Activated CD4-positive, alpha-beta T cell treated with anti-CD3 and anti-CD28 coated beads for 48 hours (primary cell): Measurements from ENCODE around the gene APMAP.

Experiments
- DNase-seq: peaks from one replicate; pipeline ENCODE4 v3.0.0-alpha.2; 2020

APMAP gene

DNA sequence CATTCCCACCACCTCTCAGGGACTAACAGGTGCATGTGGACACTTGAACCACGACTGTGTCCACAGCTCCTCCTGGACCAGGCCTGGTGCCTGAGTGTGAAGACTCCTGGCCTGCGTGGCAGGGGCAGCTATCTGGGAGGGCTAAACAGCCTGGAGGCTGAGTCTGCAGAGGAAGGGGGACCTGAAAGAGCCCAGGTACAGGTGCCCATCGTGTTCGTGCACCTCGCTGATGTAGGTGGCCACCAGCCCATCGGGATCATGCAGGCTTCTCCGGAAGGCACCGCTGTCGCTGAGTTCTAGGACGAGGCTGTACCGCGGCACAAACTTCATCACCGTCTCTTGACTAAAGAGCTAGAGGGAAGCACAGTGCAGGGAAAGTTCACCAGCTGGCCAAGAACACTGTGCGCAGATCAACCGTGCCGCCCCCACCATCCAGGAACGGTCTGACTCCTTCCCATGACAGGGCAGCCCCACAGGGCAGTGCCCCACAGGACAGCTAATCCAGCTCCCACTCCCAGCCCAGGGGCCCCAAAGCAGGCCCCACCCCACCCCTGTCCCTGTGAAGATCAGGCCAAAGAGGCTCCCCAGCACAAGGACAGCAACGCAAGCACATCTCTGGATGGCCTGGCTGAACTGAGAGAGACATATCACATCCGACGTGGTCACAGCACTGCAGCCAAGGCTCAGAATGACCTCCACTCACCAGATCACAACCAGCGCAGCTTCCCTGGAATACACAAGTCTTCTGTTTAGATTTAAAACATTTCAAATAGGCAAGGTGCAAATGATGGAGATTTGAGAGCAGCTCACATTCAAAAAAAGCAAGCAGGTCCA is 28.7 kb downstream of the APMAP start:
- DNase-seq, result no peak

DNA sequence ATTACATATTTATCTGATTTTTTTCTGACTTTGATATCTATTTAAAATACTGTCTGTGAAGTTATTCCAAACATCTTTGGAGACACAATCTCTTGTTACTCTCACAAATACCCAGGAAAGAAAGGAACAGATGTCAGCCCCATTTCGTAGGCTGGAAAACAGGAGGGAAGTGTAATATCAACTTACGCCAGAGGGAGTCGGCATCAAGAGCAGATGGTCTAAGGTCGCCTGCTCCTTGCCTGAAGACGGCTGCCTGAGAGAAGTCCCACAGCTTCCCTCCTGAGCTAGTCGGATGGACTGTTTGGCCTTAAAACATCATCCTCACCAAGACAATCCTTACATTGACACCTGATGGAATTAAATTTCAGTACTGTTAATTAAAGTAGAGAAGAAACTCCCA is 30.0 kb downstream of the APMAP start:
- DNase-seq, result no peak

DNA sequence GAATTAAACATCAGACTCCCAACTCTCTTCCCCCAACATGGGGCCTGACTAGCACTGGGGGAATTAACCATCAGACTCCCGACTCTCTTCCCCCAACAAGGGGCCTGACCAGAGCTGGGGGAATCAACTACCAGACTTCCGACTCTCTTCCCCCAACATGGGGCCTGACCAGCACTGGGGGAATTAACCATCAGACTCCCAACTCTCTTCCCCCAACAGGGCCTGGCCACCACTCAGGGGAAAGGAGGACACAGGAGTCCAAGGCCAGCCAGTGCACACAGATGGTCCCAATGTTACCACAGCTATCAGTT is 30.4 kb downstream of the APMAP start:
- DNase-seq, result no peak

DNA sequence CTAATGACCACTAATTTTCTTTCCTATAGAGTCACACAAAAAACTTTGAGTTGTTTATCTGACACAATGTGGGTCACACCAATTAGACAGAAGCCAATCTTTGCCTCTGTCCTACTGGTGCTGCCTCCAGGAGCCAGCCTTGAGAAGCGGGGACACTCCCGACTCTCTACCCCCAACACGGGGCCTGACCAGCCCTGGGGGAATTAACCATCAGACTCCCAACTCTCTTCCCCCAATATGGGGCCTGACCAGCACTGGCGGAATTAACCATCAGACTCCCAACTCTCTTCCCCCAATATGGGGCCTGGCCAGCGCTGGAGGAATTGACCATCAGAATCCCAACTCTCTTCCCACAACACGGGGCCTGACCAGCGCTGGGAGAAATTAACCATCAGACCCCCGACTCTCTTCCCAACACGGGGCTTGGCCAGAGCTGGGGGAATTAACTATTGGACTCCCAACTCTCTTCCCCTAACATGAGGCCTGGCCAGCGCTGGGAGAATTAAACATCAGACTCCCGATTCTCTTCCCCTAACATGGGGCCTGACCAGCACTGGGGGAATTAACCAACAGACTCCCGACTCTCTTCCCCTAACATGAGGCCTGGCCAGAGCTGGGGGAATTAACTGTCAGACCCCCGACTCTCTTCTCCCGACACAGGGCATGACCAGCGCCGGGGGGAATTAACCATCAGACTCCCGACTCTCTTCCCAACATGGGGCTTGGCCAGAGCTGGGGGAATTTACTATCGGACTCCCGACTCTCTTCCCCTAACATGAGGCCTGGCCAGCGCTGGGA is 31.0 kb downstream of the APMAP start:
- DNase-seq, result no peak

DNA sequence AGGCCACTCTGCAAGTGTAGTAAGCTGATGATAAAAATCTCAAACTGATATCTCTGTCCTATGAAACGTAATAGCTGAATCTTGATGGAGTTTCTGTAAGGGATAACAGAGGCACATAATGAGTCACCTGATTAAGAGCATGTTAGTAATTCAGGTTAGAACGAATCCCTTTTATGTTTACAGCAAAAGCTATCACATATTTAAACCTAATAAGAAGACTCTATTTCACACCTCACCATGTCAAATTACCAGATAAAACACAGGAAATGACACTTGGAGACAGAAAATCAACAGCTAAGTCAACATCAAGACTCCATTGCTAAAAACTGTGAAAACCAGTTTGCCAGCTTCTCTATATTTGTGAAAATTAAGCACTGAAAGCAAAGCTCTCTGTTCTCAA is 31.7 kb downstream of the APMAP start:
- DNase-seq, result no peak

DNA sequence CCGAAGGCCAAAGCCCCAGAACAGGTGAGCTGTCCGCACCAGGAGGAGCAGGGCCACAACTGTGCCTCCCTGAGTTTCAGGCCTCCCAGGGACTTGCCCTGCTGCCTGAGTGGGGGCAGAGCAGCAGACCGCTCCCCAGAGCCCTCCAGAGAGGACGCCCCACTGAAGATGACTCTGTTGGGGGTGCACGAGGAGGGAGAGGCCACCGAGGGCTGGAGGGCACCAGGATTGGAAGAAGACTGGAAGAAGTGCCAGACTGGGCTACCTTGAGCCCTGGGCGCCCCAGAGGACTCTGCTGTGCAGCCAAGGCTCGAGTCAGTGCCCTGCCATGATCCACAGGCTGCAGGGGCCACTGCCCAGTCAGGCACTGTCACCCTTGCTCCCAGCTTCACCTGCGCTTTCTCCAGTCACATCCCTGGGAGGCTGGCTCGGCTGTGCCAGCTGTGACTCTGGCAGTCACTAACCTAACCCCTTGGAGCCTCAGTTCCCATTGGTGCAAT is 32.2 kb downstream of the APMAP start:
- no peak for DNase-seq

DNA sequence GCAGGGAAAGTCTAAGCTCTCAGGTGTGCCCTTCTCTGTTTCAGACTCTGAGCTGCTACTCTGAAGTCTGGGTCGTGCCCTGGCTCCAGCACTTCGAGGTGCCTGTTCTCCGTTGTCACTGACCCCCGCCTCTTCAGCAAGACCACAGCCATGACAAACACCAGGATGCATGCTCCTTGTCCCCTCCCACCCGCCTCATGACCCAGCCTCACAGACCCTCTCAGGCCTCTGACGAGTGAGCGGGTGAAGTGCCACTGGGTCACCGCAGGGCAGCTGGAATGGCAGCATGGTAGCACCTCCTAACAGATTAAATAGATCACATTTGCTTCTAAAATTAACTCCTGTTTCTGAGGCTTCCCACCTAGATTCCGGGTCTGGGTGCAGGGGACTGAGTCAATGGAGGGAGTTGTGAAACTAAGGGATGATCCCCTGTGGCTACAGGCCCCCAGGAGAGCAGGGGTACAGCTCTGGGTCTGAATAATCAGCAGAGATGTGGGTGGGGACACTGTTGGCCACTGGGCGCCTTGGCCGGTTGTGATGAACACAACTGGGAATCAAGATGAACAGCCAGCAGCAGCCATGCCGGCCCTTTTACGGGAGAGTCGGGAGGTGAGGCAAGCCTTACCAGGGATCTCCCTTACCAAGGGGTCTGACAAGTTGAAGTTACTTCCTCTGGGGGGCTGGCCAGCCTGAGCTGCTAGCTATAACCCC is 32.8 kb downstream of the APMAP start:
- DNase-seq, result no peak

DNA sequence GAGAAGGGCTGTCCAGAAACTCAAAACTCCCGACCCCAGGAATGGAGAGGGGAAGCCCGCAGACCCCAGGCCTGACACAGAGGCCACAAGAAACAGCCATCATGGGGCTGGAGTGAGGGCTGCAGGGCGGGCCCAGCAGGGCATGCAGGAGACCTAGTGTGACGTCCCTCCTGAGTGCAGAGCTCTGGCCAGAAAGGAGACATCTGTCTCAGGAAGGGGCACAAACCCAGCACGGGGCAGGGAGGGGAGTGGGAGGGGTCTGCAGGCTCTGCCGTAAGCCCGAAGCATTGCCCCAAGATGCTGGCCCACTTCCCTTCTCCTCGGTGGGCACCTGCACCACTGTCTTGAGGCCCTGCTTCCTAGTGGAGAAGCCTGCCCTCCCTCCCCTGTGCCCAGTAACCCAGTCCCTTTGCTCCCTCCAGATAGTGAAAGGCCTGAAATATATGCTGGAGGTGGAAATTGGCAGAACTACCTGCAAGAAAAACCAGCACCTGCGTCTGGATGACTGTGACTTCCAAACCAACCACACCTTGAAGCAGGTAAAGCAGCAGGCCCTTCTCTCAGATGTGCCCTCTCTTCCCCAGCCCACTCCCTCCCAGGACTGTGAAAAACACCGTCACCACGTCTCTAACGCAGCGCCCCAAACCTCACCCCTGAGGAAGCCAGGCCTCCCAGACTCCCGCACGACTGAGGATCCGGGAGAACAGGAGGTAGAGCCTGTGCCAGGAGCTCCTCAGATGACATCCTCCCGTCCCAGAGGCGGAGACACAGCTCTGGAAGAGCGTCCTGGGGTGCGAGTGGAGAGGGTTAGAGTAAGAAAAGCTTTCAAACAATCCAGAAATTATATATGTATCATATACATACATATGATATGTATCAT is 33.8 kb downstream of the APMAP start:
- no peak for DNase-seq

DNA sequence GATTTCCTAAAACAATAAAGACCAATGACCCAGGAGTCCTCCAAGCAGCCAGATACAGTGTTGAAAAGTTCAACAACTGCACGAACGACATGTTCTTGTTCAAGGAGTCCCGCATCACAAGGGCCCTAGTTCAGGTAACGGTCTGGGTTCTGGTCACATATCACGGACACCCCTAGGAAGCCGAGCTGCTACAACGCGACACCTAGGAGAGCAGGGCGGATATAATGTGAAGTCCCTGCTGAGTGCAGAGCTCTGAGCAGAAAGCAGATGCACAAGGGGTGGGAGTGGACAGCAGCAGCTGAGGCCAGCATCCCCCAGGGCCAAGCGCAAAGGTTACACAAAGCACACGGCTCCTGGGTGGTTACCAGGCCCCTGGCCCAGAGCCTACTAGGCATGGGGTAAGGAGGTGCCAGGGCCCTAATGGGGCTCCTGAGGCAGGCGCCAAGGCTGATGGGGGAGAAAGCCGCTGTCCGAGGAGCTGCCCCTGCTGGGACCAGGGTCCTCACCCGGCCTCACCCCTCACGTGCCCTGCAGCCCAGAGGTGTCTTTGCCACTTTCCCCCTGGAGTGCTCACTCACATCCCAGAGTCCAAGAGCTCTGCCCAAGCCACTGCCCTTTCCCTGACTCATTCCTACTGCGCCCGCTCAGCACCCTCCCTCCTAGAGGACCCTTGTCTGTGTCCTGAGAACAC is 35.1 kb downstream of the APMAP start:
- DNase-seq, result no peak

DNA sequence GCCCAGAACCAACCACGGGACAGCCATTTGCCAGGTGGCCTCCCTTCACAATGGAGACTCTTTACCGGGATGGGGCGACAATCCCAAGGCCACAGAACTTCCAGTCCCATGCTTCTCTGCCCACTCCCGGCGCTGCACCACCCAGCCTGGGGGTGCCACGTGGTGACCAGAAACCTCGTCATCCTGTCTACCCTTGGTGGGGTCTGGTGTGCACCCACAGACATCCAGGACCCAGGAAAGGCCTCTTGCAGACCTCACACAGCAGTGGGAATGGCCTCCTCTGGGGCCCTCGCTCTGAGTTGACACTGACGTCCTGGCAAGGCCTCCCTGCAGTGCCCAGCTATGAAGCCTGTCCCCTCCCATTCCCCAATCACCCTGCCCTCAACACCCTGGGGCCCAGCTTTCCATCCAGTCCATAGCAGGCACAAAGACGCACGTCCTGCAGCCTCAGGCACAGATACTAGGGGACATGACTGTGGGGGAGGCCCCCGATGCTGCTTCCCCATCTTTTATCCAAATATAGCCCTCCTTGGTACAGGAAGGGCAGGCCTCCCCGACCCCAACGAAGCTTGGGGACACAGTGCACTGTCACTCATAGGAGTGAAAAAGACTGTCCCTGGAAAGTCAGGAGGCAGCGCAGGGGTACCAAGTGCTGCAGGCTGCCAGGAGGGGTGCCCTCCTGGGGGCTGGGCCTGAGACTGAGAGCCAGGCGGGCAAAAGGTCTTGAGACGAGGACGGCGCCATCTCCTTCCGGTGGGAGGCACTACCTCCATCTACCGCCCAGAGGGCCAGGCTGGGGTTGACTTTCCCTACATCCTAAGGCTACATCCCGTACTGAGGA is 36.3 kb downstream of the APMAP start:
- no peak for DNase-seq

DNA sequence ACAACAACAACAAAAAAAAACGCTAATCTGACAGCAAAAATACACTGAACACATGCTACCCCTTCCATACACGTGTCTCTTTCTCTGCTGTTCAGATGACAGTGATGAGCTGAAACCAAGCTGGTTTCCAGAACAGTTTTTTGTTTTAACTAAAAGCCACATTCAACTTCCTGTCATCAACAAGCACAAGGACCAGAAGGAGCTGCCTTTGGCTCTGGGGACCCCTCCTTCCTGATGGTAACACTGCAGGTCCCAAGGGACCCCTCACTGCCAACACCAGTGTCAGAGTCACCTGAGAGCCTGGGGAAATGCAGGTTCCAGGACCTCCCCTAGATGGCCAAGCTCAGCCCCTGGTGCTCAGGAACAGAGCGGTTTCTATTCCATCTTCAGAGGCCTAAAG is 37.5 kb downstream of the APMAP start:
- DNase-seq, result no peak

DNA sequence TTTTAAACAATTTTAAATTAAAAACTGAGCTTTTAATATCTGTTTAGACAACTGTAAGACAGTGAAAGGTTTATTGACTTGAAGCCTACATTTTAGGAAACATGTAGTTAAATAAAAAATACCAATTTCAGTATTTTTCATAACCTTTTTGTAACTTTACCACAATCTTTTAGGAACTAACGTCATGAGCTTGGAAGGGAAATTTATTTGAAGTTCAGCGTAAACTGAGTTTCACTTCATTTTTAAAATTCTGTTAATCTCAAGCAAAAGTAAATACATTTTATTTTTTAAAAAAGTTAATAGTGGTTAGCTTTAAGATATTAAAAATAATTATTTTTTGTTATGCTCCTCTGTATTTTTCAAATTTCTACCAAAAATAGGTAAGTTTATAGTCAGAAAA is 38.0 kb downstream of the APMAP start:
- DNase-seq, result no peak

DNA sequence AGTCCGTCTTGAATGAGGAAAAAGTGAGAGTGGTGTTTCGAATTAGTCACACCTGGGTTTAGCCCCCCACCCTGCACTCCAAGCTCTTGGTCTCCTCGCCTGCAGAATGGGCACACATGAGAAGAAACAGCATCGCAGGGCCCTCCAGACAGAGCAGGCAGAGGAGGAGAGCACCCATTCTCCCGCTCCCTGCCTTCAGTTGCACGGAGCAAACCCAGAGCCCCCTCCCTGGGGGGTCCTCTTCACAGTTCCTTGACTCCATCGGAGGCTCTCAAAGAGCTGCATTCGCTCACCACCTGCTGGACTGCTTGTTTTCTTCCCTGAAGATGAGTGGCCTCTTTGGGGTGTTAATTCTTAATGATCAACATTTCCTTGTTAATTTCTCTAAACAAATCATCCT is 38.4 kb downstream of the APMAP start:
- no peak for DNase-seq

DNA sequence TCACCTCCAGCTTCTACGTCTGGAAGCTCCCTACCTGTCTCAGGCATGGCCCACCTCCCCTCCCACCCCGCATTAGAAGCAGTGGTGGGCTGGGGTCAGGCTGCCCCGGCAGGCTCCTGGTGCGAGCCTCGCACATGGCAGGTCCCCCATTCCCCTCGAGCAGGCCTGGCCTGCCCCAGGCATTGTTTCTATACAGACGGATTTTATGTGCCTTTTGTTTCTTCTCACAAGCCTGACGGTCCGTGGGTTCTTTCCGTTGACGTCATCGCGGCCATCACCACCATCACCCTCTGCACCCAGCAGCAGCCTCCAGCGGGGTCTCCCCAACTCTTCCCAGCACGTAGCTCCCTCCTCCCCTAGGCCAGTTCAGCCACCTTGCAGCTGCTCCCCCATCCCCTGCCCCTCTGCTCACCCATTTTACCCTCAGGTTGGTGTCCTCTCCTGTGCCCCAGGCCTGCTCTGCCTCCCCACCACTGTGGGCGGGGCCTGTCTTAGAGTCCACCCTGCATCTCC is 38.9 kb downstream of the APMAP start:
- no peak for DNase-seq

DNA sequence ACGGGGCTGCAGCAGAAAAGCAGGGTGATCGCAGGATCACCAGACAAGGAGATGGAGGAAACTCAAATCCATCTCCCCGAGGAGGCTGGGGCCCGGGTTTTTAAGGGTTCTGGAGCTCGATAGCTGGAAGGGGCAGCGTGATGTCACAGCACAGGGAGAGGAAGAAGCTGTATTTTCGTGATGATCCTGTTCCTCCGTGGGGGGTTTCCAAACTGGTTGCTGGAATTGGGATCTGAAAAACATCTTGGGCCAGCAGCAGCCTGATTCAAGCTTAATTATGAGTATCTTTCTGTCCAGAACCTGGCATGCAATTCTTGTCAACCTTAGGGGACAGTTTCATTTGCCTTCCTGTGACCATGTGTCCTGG is 39.4 kb downstream of the APMAP start:
- DNase-seq, result no peak

DNA sequence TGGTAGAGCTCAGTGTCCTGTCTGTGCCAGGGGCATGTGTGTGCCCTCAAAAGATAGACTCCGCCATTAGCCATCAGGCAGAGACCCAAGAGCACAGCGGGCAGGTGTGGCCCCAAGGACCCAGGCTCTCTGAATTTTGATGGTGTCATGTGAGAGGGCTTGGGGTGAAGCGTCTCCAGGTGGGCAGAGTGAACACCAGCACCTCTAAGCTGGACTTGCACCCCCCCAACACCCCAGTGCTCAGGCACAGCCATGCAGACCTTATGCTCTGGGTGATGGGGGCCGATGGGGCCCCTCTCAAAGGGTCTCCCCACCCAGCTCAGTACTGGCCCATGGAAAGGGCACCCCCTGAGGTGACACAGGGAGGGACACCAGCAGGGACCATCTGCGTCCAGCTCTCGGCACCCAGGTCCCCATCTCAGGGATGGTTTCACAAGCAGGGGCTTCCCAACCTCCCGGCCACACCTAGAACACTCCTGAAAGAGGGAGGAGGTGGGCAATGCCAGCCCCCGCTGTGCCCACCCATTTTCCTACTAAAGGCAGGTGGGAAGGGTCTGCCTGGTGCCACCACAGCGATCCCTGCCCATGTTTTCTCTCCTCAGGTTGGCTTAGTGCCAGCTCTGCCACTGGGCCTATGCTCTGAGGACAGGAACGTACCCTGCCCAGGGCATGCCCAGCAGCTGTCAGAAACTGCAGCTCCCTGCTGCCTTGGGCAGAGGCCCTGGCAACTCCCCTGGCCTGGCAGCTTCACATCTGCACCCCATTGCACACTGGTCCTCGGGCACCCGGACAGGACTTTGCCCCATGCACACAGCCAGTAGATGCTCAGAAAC is 40.0 kb downstream of the APMAP start:
- DNase-seq, result no peak

DNA sequence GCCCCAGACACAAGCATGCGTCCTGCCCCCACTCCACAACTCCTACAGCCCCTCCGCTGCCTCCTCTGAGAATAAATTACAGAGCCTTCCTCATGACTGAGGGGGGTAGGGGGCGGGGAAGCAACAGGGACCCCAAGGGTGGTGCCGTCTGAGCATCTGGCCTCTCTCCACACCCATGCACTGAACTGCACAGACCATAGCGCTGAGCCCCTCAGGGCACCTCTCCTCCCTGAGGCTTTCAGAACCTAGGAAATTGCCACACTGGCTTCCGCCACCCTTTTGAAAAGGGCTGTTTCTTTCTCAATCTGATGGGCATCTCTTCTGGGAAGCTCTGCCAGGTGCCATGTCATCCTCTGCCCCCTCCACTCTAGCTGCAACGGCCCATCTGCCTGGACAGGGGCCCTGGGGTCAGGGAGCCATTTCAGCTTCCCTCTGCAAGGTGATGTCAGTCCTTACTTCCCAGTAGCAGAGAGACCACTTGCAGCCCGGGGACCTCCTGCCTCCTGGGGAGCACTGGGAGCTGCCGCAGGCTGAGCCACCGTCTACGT is 40.9 kb downstream of the APMAP start:
- no peak for DNase-seq

DNA sequence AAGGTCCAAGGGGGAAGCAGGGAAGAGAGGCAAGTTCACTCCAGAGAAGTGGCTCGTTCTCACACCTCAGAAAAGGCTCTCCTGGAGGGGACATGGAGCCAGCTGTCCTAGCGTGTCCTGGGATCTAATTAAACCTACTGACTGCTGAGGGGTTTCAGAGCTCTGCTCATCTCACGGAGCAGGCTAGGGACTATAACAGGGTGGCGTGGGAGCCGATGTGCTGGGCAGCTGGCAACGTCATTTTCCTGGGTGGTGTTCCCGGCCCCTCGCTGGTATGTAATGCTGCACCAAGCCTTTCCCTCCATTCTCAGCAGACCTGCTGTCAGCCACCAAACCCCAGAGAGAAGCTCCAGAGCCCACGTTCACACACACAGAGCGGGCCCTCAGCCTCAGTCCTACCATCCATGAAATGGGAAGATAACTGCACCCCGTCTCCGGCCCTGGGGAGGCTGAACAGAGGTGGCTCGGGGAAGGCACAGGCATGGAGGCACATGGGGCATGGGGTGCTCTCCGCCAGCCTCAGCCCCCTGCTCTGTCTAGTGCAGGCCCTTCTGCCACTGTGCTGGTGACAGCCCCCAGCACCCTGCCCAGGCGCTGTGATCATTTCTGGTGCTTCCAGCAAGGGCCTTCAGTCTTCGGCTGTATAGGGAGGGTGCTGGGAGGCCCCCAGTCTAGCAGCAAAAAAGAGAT is 41.6 kb downstream of the APMAP start:
- no peak for DNase-seq
